ENCODE measurements around the gene CDK2.

GRCh38 chr12:55972911-55973598, 6.4 kb downstream of the CDK2 start:
- TF ChIP-seq CTCF (optimal IDR thresholded peaks at IDR 0.05 in 1 of 3, IDR thresholded peaks at IDR 0.05 in 1 of 3, conservative IDR thresholded peaks at IDR 0.05 in 1 of 3; ENCODE audit: extremely low read depth in 1 of 3, insufficient read depth in 2 of 3, low read length in 3 of 3) (no peak), EZH2 (IDR thresholded peaks at IDR 0.05; ENCODE audit: low read length) (no peak)

All from keratinocyte (primary cell).